HG03175 (cell line): ENCODE measurements around the gene ATXN7L3B.
A peak's percentile ranks its signal among the peaks of the same experiment; 100 is the strongest.

Source experiments
- ATAC-seq: cut with Tn5 transposase; IDR thresholded peaks from one replicate; pipeline ENCODE4 v1.9.1; 2021; ENCODE audit warnings: mild to moderate bottlenecking, moderate library complexity; ENCODE audit not compliant: unreplicated experiment

Gene ATXN7L3B

GRCh38 chr12:74547249-74547648 is 9.6 kb downstream of the ATXN7L3B start:
- ATAC-seq: no peak

GRCh38 chr12:74551291-74551690 is 13.7 kb downstream of the ATXN7L3B start:
- ATAC-seq: no peak

GRCh38 chr12:74552201-74552600 is 14.6 kb downstream of the ATXN7L3B start:
- ATAC-seq: peak; percentile 51

- ATAC-seq: no peak
Observed at GRCh38 chr12:74559728-74560127, 22.1 kb downstream of the ATXN7L3B start.

GRCh38 chr12:74563927-74564326 is 26.3 kb downstream of the ATXN7L3B start:
- ATAC-seq: no peak

- no peak for ATAC-seq
Observed at GRCh38 chr12:74578486-74578885, 40.9 kb downstream of the ATXN7L3B start.

- ATAC-seq: no peak
Observed at GRCh38 chr12:74579446-74579845, 41.8 kb downstream of the ATXN7L3B start.

GRCh38 chr12:74579981-74580380 is 42.3 kb downstream of the ATXN7L3B start:
- no peak for ATAC-seq

- no peak for ATAC-seq
Observed at GRCh38 chr12:74581439-74581838, 43.8 kb downstream of the ATXN7L3B start.

- ATAC-seq: no peak
Observed at GRCh38 chr12:74584483-74585062, 46.9 kb downstream of the ATXN7L3B start.

- no peak for ATAC-seq
Observed at GRCh38 chr12:74586251-74586650, 48.6 kb downstream of the ATXN7L3B start.
